T-cell (primary cell): ENCODE data around the gene RBM20. TPM values are rescaled to one million over a fixed set of nuclear protein-coding genes. Genes with fewer than 3 reads are reported as not detected.
A peak's percentile ranks its signal among the peaks of the same experiment; 100 is the strongest.

Experiments
- ATAC-seq, 4 experiments: fragments of 200-7000 bp in 3 of 4; fragments of 150-1000 bp in 1 of 4; cut with Tn5 transposase; replicated peaks in 1 of 4; 1 replicate in 3 of 4; 2 replicates in 1 of 4; pipeline ENCODE4 v1.10.0; 2021; ENCODE audit warnings: moderate library complexity in 3 of 4, mild to moderate bottlenecking in 2 of 4, moderate number of reproducible peaks in 1 of 4
- CTCF ChIA-PET, 2 donors: fragments of 300-600 bp; sonication (Branson Sonifier 250); formaldehyde crosslinking; loops; one replicate each; lab custom pipeline; 2022; ENCODE audit warnings: antibody characterized with exemption in 2 of 2; lab: Charles Lee
- POLR2A ChIA-PET, 2 donors: fragments of 300-600 bp; sonication (Branson Sonifier 250); formaldehyde crosslinking; loops; one replicate each; lab custom pipeline; 2022; ENCODE audit warnings: antibody characterized with exemption in 2 of 2; lab: Charles Lee
- DNase-seq, 35 experiments: peaks; one replicate each; pipeline versions ENCODE4 v3.0.0 to v3.0.0-alpha.2; 2013 to 2023
- H3K27ac ChIP-seq: one replicate; pipeline ENCODE4 v1.5.1; 2013; ENCODE audit warnings: low read length
- H3K27me3 ChIP-seq, 2 experiments: replicated peaks in 1 of 2; 1 replicate in 1 of 2; 2 replicates in 1 of 2; pipeline versions ENCODE4 v1.6.1 to v1.7.0; 2013; ENCODE audit warnings: low read length in 1 of 2, mixed read lengths in 1 of 2; ENCODE audit not compliant: control insufficient read depth in 2 of 2, insufficient read depth in 2 of 2; ENCODE audit errors: extremely low read depth in 1 of 2
- H3K36me3 ChIP-seq, 2 donors: 1 replicate in 1 of 2; 2 replicates in 1 of 2; pipeline versions ENCODE4 v1.6.1 to v1.7.0; 2013; ENCODE audit warnings: low read length in 1 of 2; ENCODE audit not compliant: control insufficient read depth in 2 of 2, insufficient read depth in 1 of 2; ENCODE audit errors: extremely low read depth in 1 of 2
- H3K4me1 ChIP-seq, 2 experiments: 1 replicate in 1 of 2; 2 replicates in 1 of 2; pipeline versions ENCODE4 v1.6.1 to v1.7.0; 2013; ENCODE audit warnings: low read length in 2 of 2, mixed read lengths in 1 of 2; ENCODE audit not compliant: insufficient read depth in 2 of 2, control insufficient read depth in 1 of 2; ENCODE audit errors: extremely low read depth in 1 of 2
- H3K4me3 ChIP-seq, 2 donors: 1 replicate in 1 of 2; 2 replicates in 1 of 2; pipeline versions ENCODE4 v1.5.1 to v1.7.0; 2013; ENCODE audit warnings: mild to moderate bottlenecking in 2 of 2, low read length in 1 of 2, moderate library complexity in 1 of 2; ENCODE audit not compliant: control insufficient read depth in 1 of 2; ENCODE audit errors: extremely low read depth in 1 of 2
- H3K9me3 ChIP-seq: 2 replicates; pipeline ENCODE4 v1.7.0; 2013
- H3K27ac Mint-ChIP-seq, 2 donors: one replicate each; pipeline ENCODE4 v1.8.0; 2020 to 2021; ENCODE audit warnings: mild to moderate bottlenecking in 2 of 2, mixed read lengths in 2 of 2
- H3K27me3 Mint-ChIP-seq, 2 donors: one replicate each; pipeline ENCODE4 v1.8.0; 2021 to 2022; ENCODE audit warnings: mixed read lengths in 2 of 2
- H3K36me3 Mint-ChIP-seq: one replicate; pipeline ENCODE4 v1.8.0; 2021; ENCODE audit warnings: mixed read lengths
- H3K4me1 Mint-ChIP-seq, 3 donors: one replicate each; pipeline ENCODE4 v1.8.0; 2020 to 2022; ENCODE audit warnings: mixed read lengths in 3 of 3, mild to moderate bottlenecking in 1 of 3
- H3K4me3 Mint-ChIP-seq, 3 donors: one replicate each; pipeline ENCODE4 v1.8.0; 2020 to 2022; ENCODE audit warnings: mild to moderate bottlenecking in 3 of 3, mixed read lengths in 3 of 3, moderate library complexity in 3 of 3
- H3K9me3 Mint-ChIP-seq, 3 donors: one replicate each; pipeline ENCODE4 v1.8.0; 2020 to 2022; ENCODE audit warnings: mixed read lengths in 3 of 3
- WGBS: methylation state at CpG from one replicate; pipeline ENCODE4 v1.1.5; 2013; ENCODE audit warnings: missing lambda C conversion rate; ENCODE audit not compliant: insufficient coverage; 5-methylcytosine and 5-hydroxymethylcytosine counted together
- total RNA-seq, 35 experiments: library from RNA in 6 of 35; stranded (reverse) in 6 of 35; fragments of 120-200 nt in 1 of 35; gene quantifications; one replicate each; pipeline versions ENCODE4 v1.2.1 to v1.2.4 and lab custom pipeline; 2013 to 2026

Gene RBM20
- total RNA-seq, 5 donors from 2014 or later (not counting 1 experiment from before 2014, with no cell fraction given): 0.09 to 3.0 (median 0.33) TPM

DNA sequence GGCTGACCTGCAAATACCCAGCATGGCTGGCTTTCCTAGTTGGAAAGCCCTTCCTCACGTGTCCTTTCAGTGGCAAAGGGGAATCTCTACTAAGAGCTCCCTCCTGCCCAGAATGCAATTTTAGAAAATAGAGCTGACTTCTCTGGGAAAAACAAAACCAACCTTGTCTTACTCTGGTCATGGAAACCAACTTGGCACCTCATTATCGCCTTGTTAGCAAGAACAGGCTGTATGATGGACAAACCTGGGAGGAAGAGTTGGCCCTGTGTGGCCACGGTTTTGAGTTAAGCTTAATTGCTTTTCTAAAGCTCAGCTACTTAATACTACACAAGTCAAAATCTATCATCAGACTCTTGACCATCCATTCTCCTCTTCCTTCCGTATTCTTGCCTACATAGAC lies 133.5 kb downstream of the RBM20 start:
- H3K36me3 ChIP-seq: no peaks in the 10 kb centered on the region
- H3K4me3 ChIP-seq: no peak overlapping the region
- H3K4me1 ChIP-seq: peaks cover 2 to 3% of the 10 kb centered on the region in 2 experiments
- H3K4me1 Mint-ChIP-seq: peaks cover 5 to 38% (median 27%) of the 10 kb centered on the region in 3 donors
- H3K27me3 ChIP-seq: peaks cover 0 to 4% of the 10 kb centered on the region in 2 experiments
- DNase-seq: no peak
- no peaks in the 10 kb centered on the region for H3K9me3 Mint-ChIP-seq
- no peak overlapping the region for H3K27ac Mint-ChIP-seq
- 95% methylated on average over 2 of the region's 4 CpGs for WGBS
- no peaks in the 10 kb centered on the region for H3K27me3 Mint-ChIP-seq
- no peak overlapping the region for H3K4me3 Mint-ChIP-seq
- H3K9me3 ChIP-seq: no peaks in the 10 kb centered on the region
- no peak for ATAC-seq
- H3K36me3 Mint-ChIP-seq: no peaks in the 10 kb centered on the region
- POLR2A ChIA-PET: no interaction called here
- H3K27ac ChIP-seq: no peak overlapping the region
- CTCF ChIA-PET: interaction anchor here in 1 of 2 donors (0.6 kb wide), 1 partner anchor 105 kb away, joined by 3 read pairs; no protein-coding TSS in a partner anchor

DNA sequence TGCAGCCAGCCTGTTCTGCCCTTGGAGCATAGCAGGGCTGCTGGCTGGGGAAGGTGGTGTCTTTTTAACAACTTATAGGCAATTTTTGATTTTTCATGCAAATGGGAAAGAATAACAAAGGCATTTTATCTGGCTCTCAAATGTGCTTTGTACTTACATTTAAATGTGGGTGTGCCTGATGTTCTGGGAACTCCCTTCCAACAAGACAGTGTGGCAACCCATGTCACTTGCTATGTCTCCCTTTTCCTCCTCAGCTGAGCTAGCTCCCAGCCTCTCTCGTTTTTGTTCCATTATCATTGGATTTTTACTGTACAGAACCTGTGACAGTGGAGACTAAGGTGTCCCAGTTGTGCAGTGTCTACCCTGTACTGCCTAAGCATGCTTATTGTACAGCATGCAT lies 134.1 kb downstream of the RBM20 start:
- no peaks in the 10 kb centered on the region for H3K36me3 ChIP-seq
- H3K27ac ChIP-seq: no peak overlapping the region
- H3K4me1 Mint-ChIP-seq: peaks cover 8 to 44% (median 29%) of the 10 kb centered on the region in 3 donors
- ChIA-PET POLR2A (no interaction called here), CTCF (no interaction called here)
- peaks cover 0 to 4% of the 10 kb centered on the region in 2 experiments for H3K27me3 ChIP-seq
- WGBS: no CpG with 5 or more reads among the region's 1 CpG
- H3K4me3 Mint-ChIP-seq: no peak overlapping the region
- H3K27me3 Mint-ChIP-seq: no peaks in the 10 kb centered on the region
- H3K27ac Mint-ChIP-seq: no peak overlapping the region
- peaks cover 3 to 7% of the 10 kb centered on the region in 2 experiments for H3K4me1 ChIP-seq
- no peak for ATAC-seq
- no peak for DNase-seq
- H3K9me3 Mint-ChIP-seq: no peaks in the 10 kb centered on the region
- no peaks in the 10 kb centered on the region for H3K36me3 Mint-ChIP-seq
- H3K4me3 ChIP-seq: no peak overlapping the region
- no peaks in the 10 kb centered on the region for H3K9me3 ChIP-seq

DNA sequence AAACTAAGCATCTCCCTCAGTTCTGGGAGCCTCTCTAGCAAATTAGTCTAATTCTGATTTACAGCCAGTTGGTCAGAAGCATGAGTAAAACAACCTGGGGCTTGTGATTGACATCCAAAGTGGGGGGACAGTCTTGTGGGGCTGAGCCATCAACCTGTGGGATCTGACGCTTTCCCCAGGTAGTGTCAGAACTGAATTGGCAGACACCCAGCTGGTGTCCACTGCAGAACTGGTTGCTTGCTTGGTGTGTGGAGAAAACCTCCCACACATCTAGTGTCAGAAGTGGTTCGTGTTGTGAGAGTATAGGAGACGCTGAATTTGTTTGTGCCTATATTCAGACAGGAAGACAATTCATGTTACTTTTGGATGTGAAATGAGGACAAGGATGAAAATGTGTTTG lies 135.4 kb downstream of the RBM20 start:
- WGBS: no CpG with 5 or more reads among the region's 3 CpGs
- H3K27ac ChIP-seq: no peak overlapping the region
- ChIA-PET POLR2A (interaction anchor here in 1 of 2 donors (0.5 kb wide), 1 partner anchor 103 kb away, joined by 3 read pairs; no protein-coding TSS in a partner anchor), CTCF (no interaction called here)
- H3K4me3 ChIP-seq: no peak overlapping the region
- ATAC-seq: peak in 1 of 4 experiments; percentile 30
- H3K36me3 Mint-ChIP-seq: no peaks in the 10 kb centered on the region
- H3K4me3 Mint-ChIP-seq: no peak overlapping the region
- H3K36me3 ChIP-seq: no peaks in the 10 kb centered on the region
- H3K27ac Mint-ChIP-seq: peak overlapping the region in 1 of 2 donors; percentile 73
- H3K4me1 Mint-ChIP-seq: peaks cover 20 to 47% (median 32%) of the 10 kb centered on the region in 3 donors
- peaks cover 0 to 4% of the 10 kb centered on the region in 2 experiments for H3K27me3 ChIP-seq
- no peaks in the 10 kb centered on the region for H3K9me3 Mint-ChIP-seq
- H3K9me3 ChIP-seq: no peaks in the 10 kb centered on the region
- H3K4me1 ChIP-seq: peaks cover 14 to 20% of the 10 kb centered on the region in 2 experiments
- no peaks in the 10 kb centered on the region for H3K27me3 Mint-ChIP-seq
- DNase-seq: peak in 21 of 35 experiments; percentile 4 to 68 (median 30)

DNA sequence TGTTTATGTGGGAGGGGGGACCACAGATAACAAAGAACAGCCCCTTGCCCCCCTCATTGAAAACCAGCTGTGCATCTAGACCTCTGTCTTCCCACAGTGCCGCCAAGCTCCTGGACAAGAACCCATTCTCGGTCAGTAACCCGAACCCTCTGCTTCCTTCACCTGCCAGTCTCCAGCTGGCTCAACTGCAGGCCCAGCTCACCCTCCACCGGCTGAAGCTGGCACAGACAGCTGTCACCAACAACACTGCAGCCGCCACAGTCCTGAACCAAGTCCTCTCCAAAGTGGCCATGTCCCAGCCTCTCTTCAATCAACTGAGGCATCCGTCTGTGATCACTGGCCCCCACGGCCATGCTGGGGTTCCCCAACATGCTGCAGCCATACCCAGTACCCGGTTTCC lies 136.6 kb downstream of the RBM20 start:
- 94% methylated on average over 8 of the region's 8 CpGs for WGBS
- Mint-ChIP-seq H3K27me3 (no peaks in the 10 kb centered on the region), H3K9me3 (no peaks in the 10 kb centered on the region), H3K27ac (peak overlapping the region in 1 of 2 donors; percentile 51), H3K4me1 (peaks cover 25 to 43% (median 29%) of the 10 kb centered on the region in 3 donors), H3K36me3 (no peaks in the 10 kb centered on the region), H3K4me3 (no peak overlapping the region)
- no peak overlapping the region for H3K4me3 ChIP-seq
- no peaks in the 10 kb centered on the region for H3K36me3 ChIP-seq
- H3K27ac ChIP-seq: no peak overlapping the region
- no peak for DNase-seq
- peaks cover 21 to 24% of the 10 kb centered on the region in 2 experiments for H3K4me1 ChIP-seq
- H3K27me3 ChIP-seq: peaks cover 0 to 4% of the 10 kb centered on the region in 2 experiments
- ATAC-seq: no peak
- ChIA-PET CTCF (interaction anchor here in 1 of 2 donors (0.7 kb wide), 1 partner anchor 620 kb away, joined by 3 read pairs; no protein-coding TSS in a partner anchor), POLR2A (no interaction called here)
- no peaks in the 10 kb centered on the region for H3K9me3 ChIP-seq

DNA sequence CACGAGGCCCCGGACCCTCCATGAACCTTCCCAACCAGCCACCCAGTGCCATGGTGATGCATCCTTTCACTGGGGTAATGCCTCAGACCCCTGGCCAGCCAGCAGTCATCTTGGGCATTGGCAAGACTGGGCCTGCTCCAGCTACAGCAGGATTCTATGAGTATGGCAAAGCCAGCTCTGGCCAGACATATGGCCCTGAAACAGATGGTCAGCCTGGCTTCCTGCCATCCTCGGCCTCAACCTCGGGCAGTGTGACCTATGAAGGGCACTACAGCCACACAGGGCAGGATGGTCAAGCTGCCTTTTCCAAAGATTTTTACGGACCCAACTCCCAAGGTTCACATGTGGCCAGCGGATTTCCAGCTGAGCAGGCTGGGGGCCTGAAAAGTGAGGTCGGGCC lies 137.0 kb downstream of the RBM20 start:
- H3K27me3 Mint-ChIP-seq: no peaks in the 10 kb centered on the region
- ChIA-PET POLR2A (no interaction called here), CTCF (no interaction called here)
- H3K9me3 ChIP-seq: no peaks in the 10 kb centered on the region
- H3K36me3 Mint-ChIP-seq: no peaks in the 10 kb centered on the region
- ATAC-seq (no peak), DNase-seq (no peak)
- no peak overlapping the region for H3K27ac ChIP-seq
- peaks cover 25 to 28% of the 10 kb centered on the region in 2 experiments for H3K4me1 ChIP-seq
- WGBS: 97% methylated on average over 7 of the region's 7 CpGs
- H3K27ac Mint-ChIP-seq: peak overlapping the region in 1 of 2 donors; percentile 51
- H3K4me1 Mint-ChIP-seq: peaks cover 29 to 47% (median 33%) of the 10 kb centered on the region in 3 donors
- H3K4me3 ChIP-seq: no peak overlapping the region
- no peak overlapping the region for H3K4me3 Mint-ChIP-seq
- H3K9me3 Mint-ChIP-seq: no peaks in the 10 kb centered on the region
- peaks cover 0 to 4% of the 10 kb centered on the region in 2 experiments for H3K27me3 ChIP-seq
- no peaks in the 10 kb centered on the region for H3K36me3 ChIP-seq

DNA sequence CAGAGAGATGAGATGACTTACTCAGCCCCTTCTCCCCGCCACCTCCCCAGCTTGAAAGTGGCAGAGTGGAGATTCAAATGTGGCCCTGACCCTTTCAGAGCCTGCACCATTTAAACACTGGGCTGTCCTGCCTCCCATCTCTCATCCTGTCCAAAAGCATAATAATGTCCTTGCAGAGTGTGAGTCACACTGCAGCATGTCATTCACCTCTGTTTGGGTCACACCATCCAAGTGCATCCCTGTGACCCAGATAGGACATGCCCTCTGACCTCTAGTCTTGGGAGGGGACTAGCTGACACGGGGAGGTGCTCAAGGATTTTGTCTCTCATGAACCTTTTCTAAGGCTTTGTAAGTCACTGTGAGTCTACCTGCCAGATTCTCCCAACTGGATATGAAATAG lies 138.5 kb downstream of the RBM20 start:
- ChIA-PET POLR2A (no interaction called here), CTCF (interaction anchor here in 1 of 2 donors (1.2 kb wide), 1 partner anchor 20 kb away, joined by 4 read pairs; no protein-coding TSS in a partner anchor)
- H3K27me3 ChIP-seq: peaks cover 0 to 4% of the 10 kb centered on the region in 2 experiments
- Mint-ChIP-seq H3K4me1 (peaks cover 34 to 51% (median 35%) of the 10 kb centered on the region in 3 donors), H3K27me3 (no peaks in the 10 kb centered on the region), H3K9me3 (no peaks in the 10 kb centered on the region), H3K36me3 (no peaks in the 10 kb centered on the region), H3K27ac (peak overlapping the region; percentile 31 to 90), H3K4me3 (no peak overlapping the region)
- WGBS: 90% methylated on average over 2 of the region's 2 CpGs
- ATAC-seq (no peak), DNase-seq (no peak)
- H3K4me3 ChIP-seq: no peak overlapping the region
- no peak overlapping the region for H3K27ac ChIP-seq
- no peaks in the 10 kb centered on the region for H3K9me3 ChIP-seq
- H3K36me3 ChIP-seq: no peaks in the 10 kb centered on the region
- peaks cover 25 to 31% of the 10 kb centered on the region in 2 experiments for H3K4me1 ChIP-seq
